GM13976 (cell line): Measurements from ENCODE around the gene BIRC3.

Experiments
- DNase-seq: peaks from one replicate; pipeline ENCODE4 v3.0.0; 2012; ENCODE audit warnings: low spot score
- in situ Hi-C: fragments of 300-500 bp; cut with MboI; formaldehyde crosslinking; loops from one replicate; pipeline ENCODE4 v1.12.0; 2022; ENCODE audit warnings: low sequenced_read_pairs, mixed read lengths, inconsistent platforms; ENCODE audit not compliant: unreplicated experiment
- TF ChIP-seq, protein P1 (sequence below): IDR thresholded peaks from 2 replicates; pipeline ENCODE4 v1.5.1; 2012; ENCODE audit warnings: borderline replicate concordance, mild to moderate bottlenecking; ENCODE audit not compliant: insufficient read depth; ENCODE audit errors: extremely low read depth, missing control alignments, control extremely low read depth

BIRC3 gene

DNA sequence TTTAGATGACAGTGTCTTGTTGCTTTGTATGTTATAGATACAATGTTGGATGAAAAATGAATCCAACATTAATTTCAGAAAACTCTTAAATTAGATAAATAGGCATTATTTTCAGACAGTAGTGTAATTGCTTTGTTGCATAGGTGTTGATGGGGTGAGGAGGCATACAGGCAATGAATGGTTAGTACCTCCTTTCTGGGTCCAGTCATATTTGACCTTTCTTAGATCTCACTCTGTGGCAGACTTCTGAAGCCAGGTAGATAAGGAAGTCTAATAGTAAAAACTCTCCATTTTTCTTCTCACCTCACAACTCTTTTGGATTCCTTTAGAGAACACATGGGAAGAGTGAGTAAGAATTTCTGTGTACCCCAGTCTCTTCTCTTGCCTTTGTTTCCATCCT lies 61.5 kb downstream of the BIRC3 start:
- DNase-seq, result no peak
- TF ChIP-seq, protein P1, sequence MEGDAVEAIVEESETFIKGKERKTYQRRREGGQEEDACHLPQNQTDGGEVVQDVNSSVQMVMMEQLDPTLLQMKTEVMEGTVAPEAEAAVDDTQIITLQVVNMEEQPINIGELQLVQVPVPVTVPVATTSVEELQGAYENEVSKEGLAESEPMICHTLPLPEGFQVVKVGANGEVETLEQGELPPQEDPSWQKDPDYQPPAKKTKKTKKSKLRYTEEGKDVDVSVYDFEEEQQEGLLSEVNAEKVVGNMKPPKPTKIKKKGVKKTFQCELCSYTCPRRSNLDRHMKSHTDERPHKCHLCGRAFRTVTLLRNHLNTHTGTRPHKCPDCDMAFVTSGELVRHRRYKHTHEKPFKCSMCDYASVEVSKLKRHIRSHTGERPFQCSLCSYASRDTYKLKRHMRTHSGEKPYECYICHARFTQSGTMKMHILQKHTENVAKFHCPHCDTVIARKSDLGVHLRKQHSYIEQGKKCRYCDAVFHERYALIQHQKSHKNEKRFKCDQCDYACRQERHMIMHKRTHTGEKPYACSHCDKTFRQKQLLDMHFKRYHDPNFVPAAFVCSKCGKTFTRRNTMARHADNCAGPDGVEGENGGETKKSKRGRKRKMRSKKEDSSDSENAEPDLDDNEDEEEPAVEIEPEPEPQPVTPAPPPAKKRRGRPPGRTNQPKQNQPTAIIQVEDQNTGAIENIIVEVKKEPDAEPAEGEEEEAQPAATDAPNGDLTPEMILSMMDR, result no peak
- in situ Hi-C loops, result loop anchor here (25.0 kb wide), 1 partner anchor 108 kb away; no protein-coding TSS in a partner anchor

- TF ChIP-seq, protein P1, result no peak
- DNase-seq, result no peak
- in situ Hi-C loops, result loop anchor here (25.0 kb wide), 1 partner anchor 105 kb away; no protein-coding TSS in a partner anchor
These were observed 65.1 kb downstream of the BIRC3 start for GRCh38 chr11:102382384-102382783.

DNA sequence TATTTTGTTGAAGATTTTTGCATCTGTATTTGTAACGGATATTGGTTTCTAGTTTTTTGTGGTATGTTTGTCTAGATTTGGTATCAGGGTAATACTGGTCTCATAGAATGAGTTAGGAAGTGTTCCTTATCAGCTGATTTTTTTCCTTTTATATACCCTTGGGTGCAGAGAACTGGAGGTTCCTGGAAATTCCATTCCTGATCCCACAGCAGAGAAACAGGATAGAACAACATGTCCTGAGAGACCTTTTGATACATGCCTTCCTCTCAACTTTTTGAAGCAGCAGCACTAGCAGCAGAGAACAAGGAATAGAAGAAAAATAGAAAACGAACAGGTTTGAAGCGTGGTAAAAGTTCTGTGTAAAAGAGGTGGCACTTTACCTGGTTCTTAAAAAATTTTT lies 66.6 kb downstream of the BIRC3 start:
- no peak for DNase-seq
- in situ Hi-C loops, result loop anchor here (25.0 kb wide), 1 partner anchor 103 kb away; no protein-coding TSS in a partner anchor
- TF ChIP-seq, protein P1, result no peak

DNA sequence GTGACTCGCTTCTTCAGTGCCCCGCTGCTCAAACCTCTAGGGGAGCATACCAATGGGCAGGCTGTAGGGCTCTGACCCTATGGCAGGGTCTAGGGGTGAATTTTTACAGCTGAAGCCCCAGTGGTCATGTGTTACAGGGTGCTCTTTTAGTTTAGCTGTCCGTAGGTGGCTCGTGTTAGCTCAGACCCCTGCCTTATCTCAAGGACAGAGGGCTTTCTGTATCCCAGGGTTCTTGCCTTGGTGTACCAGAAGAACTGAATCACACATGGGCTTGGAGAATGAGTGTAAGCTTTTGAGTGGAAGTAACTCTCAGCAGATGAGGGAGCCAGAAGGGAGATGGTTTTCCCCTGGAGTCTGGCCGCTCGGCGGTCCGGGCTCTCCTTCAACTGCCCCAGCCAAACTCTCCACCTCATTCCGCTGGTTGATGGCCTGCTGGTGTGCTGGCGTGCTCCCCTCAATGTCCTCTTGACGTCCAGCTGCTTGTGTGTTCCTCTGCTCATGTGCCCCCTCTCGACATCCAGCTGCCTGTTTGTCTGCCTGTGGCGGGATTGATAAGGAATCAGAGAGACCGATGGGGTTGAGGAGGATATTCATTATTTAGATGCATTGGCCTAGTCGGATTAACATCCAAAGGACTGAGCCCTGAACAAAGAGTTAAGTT lies 67.3 kb downstream of the BIRC3 start:
- TF ChIP-seq, protein P1, result no peak
- in situ Hi-C loops, result loop anchor here (25.0 kb wide), 1 partner anchor 103 kb away; no protein-coding TSS in a partner anchor
- no peak for DNase-seq

DNA sequence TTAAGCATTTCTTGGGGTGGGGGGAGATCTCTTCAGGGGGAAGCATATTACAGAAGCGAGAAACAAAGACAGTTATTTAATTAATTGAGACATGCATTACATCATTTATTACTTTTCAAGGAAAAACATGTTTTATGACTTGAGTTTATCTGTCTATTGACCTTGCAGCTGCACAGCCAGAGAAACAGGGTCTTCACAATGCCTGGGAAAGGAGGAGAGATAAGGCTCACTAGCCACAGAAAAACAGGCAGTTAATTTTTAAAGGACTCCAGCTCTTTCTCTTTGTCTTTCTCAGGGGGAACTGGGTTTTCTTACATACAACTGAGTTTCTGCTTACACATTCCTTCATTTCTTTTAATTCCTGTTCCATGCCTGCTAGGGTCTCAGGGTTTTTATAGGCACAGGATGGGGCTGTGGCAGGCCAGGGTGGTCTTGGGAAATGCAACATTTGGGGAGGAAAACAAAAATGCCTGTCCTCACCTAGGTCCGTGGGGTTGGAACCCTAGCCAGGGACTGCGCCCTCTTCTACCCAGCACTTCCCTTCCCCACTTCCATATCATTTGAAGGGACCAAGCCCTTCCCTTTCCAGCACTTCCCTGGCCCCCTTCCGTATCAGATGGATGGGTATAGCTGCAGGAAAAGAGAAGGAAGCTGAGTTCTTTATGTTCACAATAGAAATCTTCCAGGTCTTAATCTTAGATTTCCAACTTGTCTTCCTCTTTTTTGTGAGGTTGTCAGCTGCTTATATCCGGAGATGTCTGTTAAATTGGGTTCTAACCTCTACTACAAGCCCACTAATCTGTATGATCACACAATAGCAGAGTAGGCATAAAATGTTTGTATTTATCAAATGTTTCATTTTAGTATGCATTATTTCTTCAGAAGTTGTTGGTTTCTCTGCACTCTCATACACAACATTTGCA lies 68.1 kb downstream of the BIRC3 start:
- in situ Hi-C loops, result loop anchor here (25.0 kb wide), 1 partner anchor 102 kb away; no protein-coding TSS in a partner anchor
- TF ChIP-seq, protein P1, result no peak

DNA sequence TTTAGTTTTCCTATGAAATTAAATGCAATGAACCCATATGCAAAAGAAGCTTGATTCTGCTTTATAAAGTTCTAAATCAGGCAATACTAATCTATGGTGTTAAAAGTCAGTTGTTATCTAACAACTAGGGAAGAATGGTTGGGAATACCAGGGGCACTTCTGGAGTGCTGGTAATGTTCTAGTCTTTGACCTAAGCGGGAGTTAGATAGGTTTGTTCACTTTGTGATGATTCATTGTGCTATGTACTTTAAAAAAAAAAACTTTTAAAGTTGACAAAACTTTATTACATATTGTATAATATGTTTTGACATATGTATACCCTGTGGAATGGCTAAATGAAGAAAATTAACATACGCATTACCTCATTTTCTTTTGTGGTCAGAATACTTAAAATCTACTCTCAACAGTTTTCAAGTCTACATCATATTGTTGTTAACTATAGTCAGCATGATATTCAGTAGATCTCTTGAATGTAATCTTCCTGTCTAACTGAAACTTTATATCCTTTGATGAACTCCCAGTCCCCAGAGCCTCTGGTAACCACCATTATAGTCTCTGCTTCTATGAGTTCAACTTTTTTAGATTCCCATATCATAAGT lies 69.0 kb downstream of the BIRC3 start:
- TF ChIP-seq, protein P1, result no peak
- no peak for DNase-seq
- in situ Hi-C loops, result loop anchor here (25.0 kb wide), 1 partner anchor 101 kb away; no protein-coding TSS in a partner anchor

More for the DNA sequence above, 68.1 kb downstream of the BIRC3 start:
- DNase-seq, result no peak
